IPS-15b (cell line): Measurements from ENCODE around the gene IFFO2.
"Not testable (repeated sequence)": the region's sequence is repeated elsewhere in the genome, so short reads cannot be mapped to it uniquely, and the experiment has no call there.

ENCODE experiments used
- H3K27me3 ChIP-seq: one replicate; pipeline ENCODE4 v1.6.1; 2013; ENCODE audit warnings: low read length; ENCODE audit not compliant: control insufficient read depth, insufficient read depth
- H3K36me3 ChIP-seq: one replicate; pipeline ENCODE4 v1.6.1; 2013; ENCODE audit warnings: low read length; ENCODE audit not compliant: control insufficient read depth, insufficient read depth
- H3K4me1 ChIP-seq: one replicate; pipeline ENCODE4 v1.6.1; 2013; ENCODE audit warnings: mild to moderate bottlenecking, low read length; ENCODE audit not compliant: control insufficient read depth, insufficient read depth
- H3K4me3 ChIP-seq: one replicate; pipeline ENCODE4 v1.5.1; 2013; ENCODE audit warnings: low read depth, low read length
- H3K9ac ChIP-seq: one replicate; pipeline ENCODE4 v1.6.1; 2013; ENCODE audit warnings: low read depth, mild to moderate bottlenecking, low read length
- H3K9me3 ChIP-seq: one replicate; pipeline ENCODE4 v1.6.1; 2013; ENCODE audit warnings: mild to moderate bottlenecking, low read length; ENCODE audit not compliant: control insufficient read depth, insufficient read depth

IFFO2 gene

GRCh38 chr1:18871401-18872070 lies 84.9 kb downstream of the IFFO2 start:
- H3K27me3 ChIP-seq, result no peaks in the 10 kb centered on the region
- peaks cover 5% of the 10 kb centered on the region for H3K36me3 ChIP-seq
- no peak overlapping the region for H3K9ac ChIP-seq
- H3K4me1 ChIP-seq, result no peaks in the 10 kb centered on the region
- no peaks in the 10 kb centered on the region for H3K9me3 ChIP-seq
- H3K4me3 ChIP-seq, result no peak overlapping the region

DNA sequence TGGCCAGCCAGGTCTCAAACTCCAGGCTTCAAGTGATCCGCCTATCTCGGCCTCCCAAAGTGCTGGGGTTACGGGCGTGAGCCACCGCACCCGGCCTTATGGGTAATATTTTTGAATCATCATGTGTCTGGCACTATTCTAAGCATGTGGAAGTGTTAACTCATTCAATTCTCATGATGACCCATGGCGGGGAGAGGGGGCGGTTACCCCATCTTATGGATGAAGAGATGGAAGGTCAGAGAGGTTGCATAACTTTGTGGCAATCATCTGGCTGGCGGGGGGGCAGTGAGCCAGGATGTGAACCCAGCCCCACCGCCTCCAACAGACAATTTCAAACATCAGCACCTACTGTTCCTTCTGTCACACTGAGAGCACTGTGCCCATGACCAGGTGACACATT lies 85.5 kb downstream of the IFFO2 start:
- Histone ChIP-seq H3K9me3 (no peaks in the 10 kb centered on the region), H3K4me3 (no peak overlapping the region), H3K9ac (no peak overlapping the region), H3K36me3 (peaks cover 5% of the 10 kb centered on the region), H3K4me1 (no peaks in the 10 kb centered on the region), H3K27me3 (no peaks in the 10 kb centered on the region)

DNA sequence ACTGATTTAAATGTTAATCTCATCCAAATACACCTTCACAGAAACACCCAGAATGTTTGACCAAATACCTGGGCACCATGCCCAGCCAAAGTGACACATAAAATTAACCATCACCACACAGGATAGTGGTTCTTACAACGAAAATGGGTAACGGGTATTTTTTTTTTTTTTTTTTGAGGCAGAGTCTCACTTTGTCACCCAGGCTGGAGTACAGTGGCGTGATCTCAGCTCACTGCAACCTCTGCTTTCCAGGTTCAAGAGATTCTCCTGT lies 85.9 kb downstream of the IFFO2 start:
- not testable (repeated sequence) for H3K4me3 ChIP-seq, H3K4me1 ChIP-seq, H3K27me3 ChIP-seq, H3K9ac ChIP-seq, H3K9me3 ChIP-seq, H3K36me3 ChIP-seq

- Histone ChIP-seq H3K4me3 (no peak overlapping the region), H3K9ac (no peak overlapping the region), H3K9me3 (no peaks in the 10 kb centered on the region), H3K36me3 (peaks cover 5% of the 10 kb centered on the region), H3K27me3 (no peaks in the 10 kb centered on the region), H3K4me1 (no peaks in the 10 kb centered on the region)
Measured at GRCh38 chr1:18869847-18870594, 86.5 kb downstream of the IFFO2 start.

- Histone ChIP-seq H3K9ac (no peak overlapping the region), H3K4me3 (no peak overlapping the region), H3K36me3 (peaks cover 5% of the 10 kb centered on the region), H3K4me1 (no peaks in the 10 kb centered on the region), H3K27me3 (no peaks in the 10 kb centered on the region), H3K9me3 (no peaks in the 10 kb centered on the region)
Measured at GRCh38 chr1:18868801-18869424, 87.6 kb downstream of the IFFO2 start.

GRCh38 chr1:18868354-18868753 lies 88.1 kb downstream of the IFFO2 start:
- H3K9ac ChIP-seq, result no peak overlapping the region
- H3K27me3 ChIP-seq, result no peaks in the 10 kb centered on the region
- H3K4me1 ChIP-seq, result no peaks in the 10 kb centered on the region
- no peak overlapping the region for H3K4me3 ChIP-seq
- peaks cover 5% of the 10 kb centered on the region for H3K36me3 ChIP-seq
- no peaks in the 10 kb centered on the region for H3K9me3 ChIP-seq

DNA sequence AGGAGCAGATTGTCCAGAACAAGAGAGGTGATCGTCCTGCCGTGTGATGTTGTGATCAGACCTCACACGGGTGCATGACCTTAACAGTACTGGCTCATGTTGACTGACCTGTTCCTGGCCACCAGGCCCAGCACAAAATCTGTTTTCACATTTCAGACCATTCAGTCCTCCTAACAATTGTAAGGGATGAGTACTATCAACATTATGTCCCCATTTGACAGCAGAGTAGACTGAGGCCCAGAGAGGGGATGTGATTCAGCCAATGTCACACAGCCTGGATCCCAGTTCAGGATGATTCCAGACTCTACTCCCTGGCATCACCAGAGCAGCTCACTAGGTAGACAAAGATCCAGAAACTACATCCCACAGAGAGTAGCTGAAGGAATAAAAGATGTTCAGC lies 89.6 kb downstream of the IFFO2 start:
- Histone ChIP-seq H3K4me1 (no peaks in the 10 kb centered on the region), H3K27me3 (no peaks in the 10 kb centered on the region), H3K9me3 (no peaks in the 10 kb centered on the region)

DNA sequence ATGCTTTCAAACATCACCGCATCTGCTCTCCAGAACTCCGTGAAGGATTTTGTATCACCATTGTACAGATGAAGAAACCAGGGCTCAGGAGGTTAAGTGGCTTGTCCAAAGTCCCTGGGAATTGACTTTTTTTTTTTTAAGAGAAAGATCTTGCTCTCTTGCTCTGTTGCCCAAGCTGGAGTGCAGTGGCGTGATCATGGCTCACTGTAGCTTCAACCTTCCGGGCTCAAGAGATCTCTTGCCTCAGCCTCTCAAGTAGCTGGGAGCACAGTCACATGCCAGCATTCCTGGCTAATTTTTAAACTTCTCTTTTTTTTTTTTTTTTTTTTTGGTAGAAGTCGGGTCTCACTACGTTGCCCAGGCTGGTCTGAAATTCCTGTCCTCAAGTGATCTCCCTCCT lies 90.2 kb downstream of the IFFO2 start:
- Histone ChIP-seq H3K4me1 (no peaks in the 10 kb centered on the region), H3K27me3 (no peaks in the 10 kb centered on the region), H3K9ac (no peak overlapping the region)

More for the DNA sequence above, 89.6 kb downstream of the IFFO2 start:
- no peaks in the 10 kb centered on the region for H3K36me3 ChIP-seq
- no peak overlapping the region for H3K4me3 ChIP-seq
- H3K9ac ChIP-seq, result no peak overlapping the region

DNA sequence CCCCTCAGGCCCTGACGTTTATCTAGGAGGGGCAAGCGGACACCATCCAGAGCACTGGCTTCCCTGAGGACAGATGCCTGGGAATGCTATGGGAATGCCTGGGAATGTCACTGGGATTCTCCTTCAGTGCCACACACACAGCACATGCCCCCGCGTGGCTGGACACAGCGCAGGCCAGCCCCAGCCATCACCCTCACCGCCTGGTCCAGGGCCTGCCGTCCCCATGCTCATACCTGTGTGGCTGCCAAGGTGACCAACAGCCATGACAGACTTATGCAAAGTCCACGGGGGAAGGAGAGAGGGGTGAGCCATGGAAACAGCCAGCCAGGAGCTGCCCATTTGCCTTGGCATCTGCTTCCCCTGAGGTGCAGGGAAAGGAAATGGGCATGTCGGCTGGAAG lies 91.3 kb downstream of the IFFO2 start:
- H3K9ac ChIP-seq, result no peak overlapping the region
- no peaks in the 10 kb centered on the region for H3K9me3 ChIP-seq
- no peaks in the 10 kb centered on the region for H3K4me1 ChIP-seq
- no peaks in the 10 kb centered on the region for H3K36me3 ChIP-seq
- H3K27me3 ChIP-seq, result no peaks in the 10 kb centered on the region
- H3K4me3 ChIP-seq, result no peak overlapping the region

More for the DNA sequence above, 90.2 kb downstream of the IFFO2 start:
- Histone ChIP-seq H3K4me3 (no peak overlapping the region), H3K36me3 (no peaks in the 10 kb centered on the region), H3K9me3 (no peaks in the 10 kb centered on the region)

GRCh38 chr1:18861590-18861989 lies 94.9 kb downstream of the IFFO2 start:
- Histone ChIP-seq H3K9ac (no peak overlapping the region), H3K36me3 (no peaks in the 10 kb centered on the region), H3K4me1 (no peaks in the 10 kb centered on the region), H3K4me3 (no peak overlapping the region), H3K27me3 (no peaks in the 10 kb centered on the region), H3K9me3 (no peaks in the 10 kb centered on the region)

- H3K36me3 ChIP-seq, result no peaks in the 10 kb centered on the region
- no peaks in the 10 kb centered on the region for H3K9me3 ChIP-seq
- H3K27me3 ChIP-seq, result no peaks in the 10 kb centered on the region
- H3K4me3 ChIP-seq, result no peak overlapping the region
- no peaks in the 10 kb centered on the region for H3K4me1 ChIP-seq
- no peak overlapping the region for H3K9ac ChIP-seq
Measured at GRCh38 chr1:18861082-18861481, 95.4 kb downstream of the IFFO2 start.

DNA sequence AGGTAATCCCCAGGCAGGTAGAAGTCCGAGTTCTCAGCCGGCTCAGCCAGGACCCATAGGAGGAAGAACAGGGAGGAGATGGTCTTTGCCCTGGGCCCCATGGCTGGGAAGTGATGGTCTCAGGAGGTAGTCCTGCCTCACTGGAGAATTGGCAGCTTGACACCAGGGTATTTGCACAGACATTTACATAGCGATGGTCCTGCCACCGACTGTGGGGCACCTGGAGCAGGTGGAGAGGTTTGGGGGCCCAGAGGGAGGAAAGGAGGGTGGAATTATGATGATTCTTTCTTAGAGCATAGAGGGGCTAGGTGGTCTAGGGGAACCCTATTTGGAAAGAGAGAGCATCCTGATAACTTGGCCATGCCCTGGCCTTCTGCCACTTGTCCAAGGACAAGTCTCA lies 96.9 kb downstream of the IFFO2 start, which contains the start of gene TAS1R2:
TSS of gene TAS1R2 (minus strand) at position 101 of the 400 bp plus-strand sequence. CDS start at position 101, 0 bp downstream.
- no peaks in the 10 kb centered on the region for H3K4me1 ChIP-seq
- no peaks in the 10 kb centered on the region for H3K9me3 ChIP-seq
- H3K9ac ChIP-seq, result no peak within 1 kb of the TSS
- no peak within 1 kb of the TSS for H3K4me3 ChIP-seq
- no peaks in the 10 kb centered on the region for H3K27me3 ChIP-seq
- H3K36me3 ChIP-seq, result no peaks in the 10 kb centered on the region
